ENCODE results near the gene PPM1L.

DNA sequence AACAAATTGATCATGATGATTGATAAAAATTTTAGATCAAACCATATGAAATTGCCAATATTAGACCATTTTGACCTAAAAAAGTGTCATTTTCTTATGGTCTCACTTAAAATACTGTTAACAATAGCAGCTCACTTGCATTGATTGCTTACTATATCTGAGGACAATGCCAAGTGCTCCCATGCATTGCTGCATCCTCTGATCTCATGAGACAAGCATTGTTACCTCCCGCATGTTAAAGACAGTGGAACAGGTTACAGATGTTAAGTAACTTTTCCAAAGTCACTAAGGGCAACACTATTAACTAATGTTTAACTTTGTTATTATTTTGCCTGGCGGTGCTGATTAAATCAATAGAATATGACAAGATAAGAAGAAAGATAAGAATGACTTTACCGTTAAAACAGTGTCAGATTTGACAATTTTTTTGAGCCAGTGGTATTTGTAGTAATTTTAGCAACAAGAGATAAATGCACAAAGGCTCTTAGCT lies 69.3 kb downstream of the PPM1L start:
- TF ChIP-seq, protein P1, sequence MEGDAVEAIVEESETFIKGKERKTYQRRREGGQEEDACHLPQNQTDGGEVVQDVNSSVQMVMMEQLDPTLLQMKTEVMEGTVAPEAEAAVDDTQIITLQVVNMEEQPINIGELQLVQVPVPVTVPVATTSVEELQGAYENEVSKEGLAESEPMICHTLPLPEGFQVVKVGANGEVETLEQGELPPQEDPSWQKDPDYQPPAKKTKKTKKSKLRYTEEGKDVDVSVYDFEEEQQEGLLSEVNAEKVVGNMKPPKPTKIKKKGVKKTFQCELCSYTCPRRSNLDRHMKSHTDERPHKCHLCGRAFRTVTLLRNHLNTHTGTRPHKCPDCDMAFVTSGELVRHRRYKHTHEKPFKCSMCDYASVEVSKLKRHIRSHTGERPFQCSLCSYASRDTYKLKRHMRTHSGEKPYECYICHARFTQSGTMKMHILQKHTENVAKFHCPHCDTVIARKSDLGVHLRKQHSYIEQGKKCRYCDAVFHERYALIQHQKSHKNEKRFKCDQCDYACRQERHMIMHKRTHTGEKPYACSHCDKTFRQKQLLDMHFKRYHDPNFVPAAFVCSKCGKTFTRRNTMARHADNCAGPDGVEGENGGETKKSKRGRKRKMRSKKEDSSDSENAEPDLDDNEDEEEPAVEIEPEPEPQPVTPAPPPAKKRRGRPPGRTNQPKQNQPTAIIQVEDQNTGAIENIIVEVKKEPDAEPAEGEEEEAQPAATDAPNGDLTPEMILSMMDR (IDR thresholded peaks at IDR 0.05; ENCODE audit: insufficient read depth, low read length), result no peak
- TF ChIP-seq, protein P2, sequence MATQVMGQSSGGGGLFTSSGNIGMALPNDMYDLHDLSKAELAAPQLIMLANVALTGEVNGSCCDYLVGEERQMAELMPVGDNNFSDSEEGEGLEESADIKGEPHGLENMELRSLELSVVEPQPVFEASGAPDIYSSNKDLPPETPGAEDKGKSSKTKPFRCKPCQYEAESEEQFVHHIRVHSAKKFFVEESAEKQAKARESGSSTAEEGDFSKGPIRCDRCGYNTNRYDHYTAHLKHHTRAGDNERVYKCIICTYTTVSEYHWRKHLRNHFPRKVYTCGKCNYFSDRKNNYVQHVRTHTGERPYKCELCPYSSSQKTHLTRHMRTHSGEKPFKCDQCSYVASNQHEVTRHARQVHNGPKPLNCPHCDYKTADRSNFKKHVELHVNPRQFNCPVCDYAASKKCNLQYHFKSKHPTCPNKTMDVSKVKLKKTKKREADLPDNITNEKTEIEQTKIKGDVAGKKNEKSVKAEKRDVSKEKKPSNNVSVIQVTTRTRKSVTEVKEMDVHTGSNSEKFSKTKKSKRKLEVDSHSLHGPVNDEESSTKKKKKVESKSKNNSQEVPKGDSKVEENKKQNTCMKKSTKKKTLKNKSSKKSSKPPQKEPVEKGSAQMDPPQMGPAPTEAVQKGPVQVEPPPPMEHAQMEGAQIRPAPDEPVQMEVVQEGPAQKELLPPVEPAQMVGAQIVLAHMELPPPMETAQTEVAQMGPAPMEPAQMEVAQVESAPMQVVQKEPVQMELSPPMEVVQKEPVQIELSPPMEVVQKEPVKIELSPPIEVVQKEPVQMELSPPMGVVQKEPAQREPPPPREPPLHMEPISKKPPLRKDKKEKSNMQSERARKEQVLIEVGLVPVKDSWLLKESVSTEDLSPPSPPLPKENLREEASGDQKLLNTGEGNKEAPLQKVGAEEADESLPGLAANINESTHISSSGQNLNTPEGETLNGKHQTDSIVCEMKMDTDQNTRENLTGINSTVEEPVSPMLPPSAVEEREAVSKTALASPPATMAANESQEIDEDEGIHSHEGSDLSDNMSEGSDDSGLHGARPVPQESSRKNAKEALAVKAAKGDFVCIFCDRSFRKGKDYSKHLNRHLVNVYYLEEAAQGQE (IDR thresholded peaks at IDR 0.05; ENCODE audit: insufficient replicate concordance, low read depth), result no peak
- no peak for TF ChIP-seq POLR2AphosphoS5 (IDR thresholded peaks at IDR 0.05; ENCODE audit: low read depth)
- no peak for TF ChIP-seq GABPA (IDR thresholded peaks at IDR 0.05; ENCODE audit: low read depth)
- TF ChIP-seq SPI1 (IDR thresholded peaks at IDR 0.05; ENCODE audit: borderline replicate concordance, low read depth), result no peak
